Measurements from ENCODE around the gene UBE3D.

DNA sequence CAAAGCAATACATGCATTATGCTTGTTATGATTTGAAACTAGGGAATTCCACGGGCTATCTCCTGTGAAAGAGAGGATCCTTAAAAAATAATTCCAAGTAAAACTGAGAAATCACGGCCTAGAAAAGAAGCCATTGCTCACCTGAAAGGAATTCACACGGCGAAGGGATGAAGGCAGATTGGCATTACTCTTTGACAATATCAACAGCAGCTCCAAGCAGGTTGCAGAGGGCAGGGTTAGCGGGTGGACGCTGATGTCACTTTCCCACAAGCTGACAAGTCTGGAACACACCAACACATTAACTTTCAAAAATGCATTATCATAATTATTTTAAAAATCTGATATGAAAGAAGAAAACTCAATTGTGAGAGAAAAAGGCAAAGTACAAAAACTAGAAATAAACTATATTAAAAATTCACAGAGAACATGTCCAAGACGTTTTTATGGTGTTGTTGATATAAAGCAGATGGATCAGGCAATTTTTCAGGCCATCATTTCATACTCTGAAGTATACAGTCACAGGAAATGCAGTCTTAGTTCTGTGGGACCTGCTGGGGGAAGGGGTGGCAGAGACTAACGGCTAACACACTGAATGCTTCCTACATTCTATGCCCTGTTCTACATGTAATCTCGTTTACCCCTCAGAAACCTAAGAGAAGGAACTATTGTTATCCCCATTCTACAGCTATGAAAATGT is 108.3 kb downstream of the UBE3D start:
- TF ChIP-seq, protein P1, sequence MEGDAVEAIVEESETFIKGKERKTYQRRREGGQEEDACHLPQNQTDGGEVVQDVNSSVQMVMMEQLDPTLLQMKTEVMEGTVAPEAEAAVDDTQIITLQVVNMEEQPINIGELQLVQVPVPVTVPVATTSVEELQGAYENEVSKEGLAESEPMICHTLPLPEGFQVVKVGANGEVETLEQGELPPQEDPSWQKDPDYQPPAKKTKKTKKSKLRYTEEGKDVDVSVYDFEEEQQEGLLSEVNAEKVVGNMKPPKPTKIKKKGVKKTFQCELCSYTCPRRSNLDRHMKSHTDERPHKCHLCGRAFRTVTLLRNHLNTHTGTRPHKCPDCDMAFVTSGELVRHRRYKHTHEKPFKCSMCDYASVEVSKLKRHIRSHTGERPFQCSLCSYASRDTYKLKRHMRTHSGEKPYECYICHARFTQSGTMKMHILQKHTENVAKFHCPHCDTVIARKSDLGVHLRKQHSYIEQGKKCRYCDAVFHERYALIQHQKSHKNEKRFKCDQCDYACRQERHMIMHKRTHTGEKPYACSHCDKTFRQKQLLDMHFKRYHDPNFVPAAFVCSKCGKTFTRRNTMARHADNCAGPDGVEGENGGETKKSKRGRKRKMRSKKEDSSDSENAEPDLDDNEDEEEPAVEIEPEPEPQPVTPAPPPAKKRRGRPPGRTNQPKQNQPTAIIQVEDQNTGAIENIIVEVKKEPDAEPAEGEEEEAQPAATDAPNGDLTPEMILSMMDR (IDR thresholded peaks at IDR 0.05), result no peak
- no peak for TF ChIP-seq POLR2A (IDR thresholded peaks at IDR 0.05)

Measured in heart left ventricle (tissue), 13 donors.